DND-41 (cell line): ENCODE data around the gene NPTN.
"Not testable (repeated sequence)": the region's sequence is repeated elsewhere in the genome, so short reads cannot be mapped to it uniquely, and the experiment has no call there.

Source experiments
- ATAC-seq: fragments of 200-7000 bp; cut with Tn5 transposase; 3 replicates; pipeline ENCODE4 v1.9.1; 2021; ENCODE audit warnings: low read depth; ENCODE audit not compliant: insufficient read depth
- DNase-seq: peaks from one replicate; pipeline ENCODE4 v3.0.0-alpha.2; 2020
- H2AFZ ChIP-seq: 2 replicates; pipeline ENCODE4 v1.6.0; 2012; ENCODE audit warnings: low read depth, low read length
- H3K27ac ChIP-seq: 2 replicates; pipeline ENCODE4 v1.5.1; 2012; ENCODE audit warnings: low read length, inconsistent platforms
- H3K27me3 ChIP-seq: fragments of 200-600 bp; sonication (generic); 2 replicates; pipeline ENCODE4 v1.6.0; 2012; ENCODE audit warnings: low read length, mild to moderate bottlenecking, inconsistent platforms; ENCODE audit not compliant: insufficient read depth, poor library complexity
- H3K36me3 ChIP-seq: 2 replicates; pipeline ENCODE4 v1.5.1; 2012; ENCODE audit warnings: low read length, inconsistent platforms; ENCODE audit not compliant: insufficient read depth
- H3K4me1 ChIP-seq: 2 replicates; pipeline ENCODE4 v1.5.1; 2012; ENCODE audit warnings: mild to moderate bottlenecking, low read length; ENCODE audit not compliant: insufficient read depth
- H3K4me2 ChIP-seq: 2 replicates; pipeline ENCODE4 v1.6.0; 2012; ENCODE audit warnings: mild to moderate bottlenecking, moderate library complexity, low read length, inconsistent platforms; ENCODE audit not compliant: insufficient read depth
- H3K4me3 ChIP-seq, 2 experiments: fragments of 200-600 bp in 1 of 2; shearing (Covaris generic) in 1 of 2; 2 replicates each; pipeline ENCODE4 v1.5.1; 2012 to 2016; ENCODE audit warnings: inconsistent platforms in 2 of 2, low read length in 2 of 2, mild to moderate bottlenecking in 2 of 2, low read depth in 1 of 2, moderate library complexity in 1 of 2
- H3K79me2 ChIP-seq: 2 replicates; pipeline ENCODE4 v1.6.0; 2012; ENCODE audit warnings: low read length, inconsistent platforms; ENCODE audit not compliant: insufficient read depth
- H3K9ac ChIP-seq: 2 replicates; pipeline ENCODE4 v1.6.0; 2012; ENCODE audit warnings: low read depth, mild to moderate bottlenecking, inconsistent platforms, low read length, moderate library complexity
- H3K9me3 ChIP-seq: 2 replicates; pipeline ENCODE4 v1.5.1; 2012; ENCODE audit warnings: low read length, moderate library complexity, mild to moderate bottlenecking, inconsistent platforms; ENCODE audit not compliant: insufficient read depth, severe bottlenecking
- H4K20me1 ChIP-seq: 2 replicates; pipeline ENCODE4 v1.6.0; 2012; ENCODE audit warnings: low read length; ENCODE audit not compliant: insufficient read depth
- CTCF ChIP-seq: IDR thresholded peaks from 2 replicates; pipeline ENCODE4 v1.5.1; 2012; ENCODE audit warnings: borderline replicate concordance, low read length, moderate library complexity, mild to moderate bottlenecking; ENCODE audit not compliant: poor library complexity, severe bottlenecking; ENCODE audit errors: extremely low read depth
- EZH2 ChIP-seq: IDR thresholded peaks from 3 replicates; pipeline ENCODE4 v1.6.1; 2012; ENCODE audit warnings: borderline replicate concordance, low read depth, mild to moderate bottlenecking, moderate library complexity, low read length, inconsistent platforms; ENCODE audit not compliant: severe bottlenecking

NPTN gene

GRCh38 chr15:73650416-73651126 is 17.4 kb upstream of the NPTN start:
- Histone ChIP-seq H3K27me3 (no peaks in the 10 kb centered on the region), H3K27ac (no peak overlapping the region), H3K4me3 (no peak overlapping the region), H3K4me2 (no peak overlapping the region), H3K4me1 (no peaks in the 10 kb centered on the region), H3K9me3 (no peaks in the 10 kb centered on the region), H3K9ac (no peak overlapping the region), H2AFZ (no peak overlapping the region), H4K20me1 (no peaks in the 10 kb centered on the region), H3K36me3 (no peaks in the 10 kb centered on the region), H3K79me2 (no peaks in the 10 kb centered on the region)
- ATAC-seq (no peak), DNase-seq (no peak)
- TF ChIP-seq EZH2: no peak
- TF ChIP-seq CTCF: no peak

DNA sequence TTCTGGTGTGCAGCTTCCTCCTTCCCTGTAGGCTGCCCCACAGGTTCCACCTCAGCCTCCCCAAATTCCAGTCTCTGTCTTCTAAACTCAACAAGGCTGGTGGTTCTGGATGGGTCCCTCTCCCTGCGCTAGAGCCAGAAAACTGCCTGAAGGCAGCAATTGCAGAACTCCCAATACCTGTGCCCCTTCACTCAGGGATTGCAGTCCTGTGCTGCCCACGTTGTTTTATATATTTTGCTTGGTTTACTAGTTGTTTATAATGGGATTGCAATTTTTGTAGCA is 14.8 kb upstream of the NPTN start:
- H3K4me3 ChIP-seq: no peak overlapping the region
- TF ChIP-seq EZH2 (no peak), CTCF (no peak)
- H3K36me3 ChIP-seq: no peaks in the 10 kb centered on the region
- H4K20me1 ChIP-seq: no peaks in the 10 kb centered on the region
- no peaks in the 10 kb centered on the region for H3K4me1 ChIP-seq
- DNase-seq (no peak), ATAC-seq (no peak)
- no peak overlapping the region for H3K27ac ChIP-seq
- H3K9ac ChIP-seq: no peak overlapping the region
- H2AFZ ChIP-seq: no peak overlapping the region
- no peaks in the 10 kb centered on the region for H3K27me3 ChIP-seq
- H3K9me3 ChIP-seq: no peaks in the 10 kb centered on the region
- H3K79me2 ChIP-seq: no peaks in the 10 kb centered on the region
- H3K4me2 ChIP-seq: no peak overlapping the region

DNA sequence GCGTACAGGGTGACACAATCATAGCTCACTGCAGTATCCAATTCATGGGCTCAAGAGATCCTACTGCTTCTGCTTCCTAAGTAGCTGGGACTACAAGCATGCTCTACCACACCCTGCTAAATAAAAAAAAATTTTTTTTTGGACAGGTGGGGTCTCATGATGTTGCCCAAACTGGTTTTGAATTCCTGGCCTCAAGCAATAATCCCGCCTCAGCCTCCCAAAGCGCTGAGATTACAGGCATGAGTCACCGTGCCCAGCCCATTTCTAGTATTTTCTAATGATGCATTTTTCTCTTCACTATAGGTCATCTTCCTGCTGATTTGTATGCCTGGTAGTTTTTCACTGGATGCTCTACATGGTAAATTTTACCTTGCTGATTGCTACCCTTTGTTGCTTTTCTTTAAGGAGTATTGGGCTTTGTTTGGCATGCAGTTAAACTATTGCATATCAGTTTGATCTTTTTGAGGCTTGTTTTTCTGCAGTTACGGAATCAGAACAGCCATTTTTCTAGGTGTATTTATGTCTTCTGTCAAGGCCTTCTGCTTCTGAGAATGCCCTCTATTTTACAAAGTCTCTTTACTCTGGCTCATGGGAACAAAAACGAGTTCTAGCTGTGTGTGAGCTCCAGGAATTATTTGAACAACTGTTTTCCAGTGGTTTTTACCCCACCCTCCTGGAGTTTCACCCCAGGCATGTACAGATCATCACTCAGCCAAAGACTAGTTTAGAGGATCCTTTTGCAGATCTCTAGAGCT is 14.2 kb upstream of the NPTN start:
- ATAC-seq (no peak), DNase-seq (no peak)
- H3K9ac ChIP-seq: no peak overlapping the region
- no peaks in the 10 kb centered on the region for H4K20me1 ChIP-seq
- no peak overlapping the region for H2AFZ ChIP-seq
- H3K4me2 ChIP-seq: no peak overlapping the region
- no peaks in the 10 kb centered on the region for H3K27me3 ChIP-seq
- H3K79me2 ChIP-seq: no peaks in the 10 kb centered on the region
- H3K4me1 ChIP-seq: no peaks in the 10 kb centered on the region
- no peak overlapping the region for H3K4me3 ChIP-seq
- H3K36me3 ChIP-seq: no peaks in the 10 kb centered on the region
- H3K9me3 ChIP-seq: no peaks in the 10 kb centered on the region
- H3K27ac ChIP-seq: no peak overlapping the region
- no peak for TF ChIP-seq EZH2
- TF ChIP-seq CTCF: no peak

DNA sequence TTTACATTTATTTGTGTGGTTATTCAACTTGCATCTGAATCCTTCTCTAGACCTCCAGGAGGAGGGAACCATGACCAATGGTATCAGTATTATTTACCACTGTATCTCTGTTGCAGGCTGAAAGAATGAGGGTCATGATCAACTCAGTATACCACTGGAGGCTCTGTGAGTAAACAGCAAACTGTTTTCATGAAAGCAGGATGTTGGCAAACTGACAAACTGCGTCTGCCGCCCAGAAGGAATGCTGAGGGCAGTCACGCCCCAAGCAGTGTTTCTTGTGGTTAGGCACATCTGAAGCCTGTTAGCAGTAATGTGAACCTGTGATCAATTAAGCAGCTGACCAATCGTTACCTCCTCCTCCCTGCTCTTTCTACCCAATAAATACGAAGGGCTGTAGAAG is 6.3 kb upstream of the NPTN start:
- H2AFZ ChIP-seq, H3K36me3 ChIP-seq, H3K27ac ChIP-seq: not testable (repeated sequence)

More for the DNA sequence above, 6.3 kb upstream of the NPTN start:
- not testable (repeated sequence) for H3K4me2 ChIP-seq, H3K4me1 ChIP-seq, H3K9ac ChIP-seq, DNase-seq, H3K79me2 ChIP-seq, H3K4me3 ChIP-seq, H3K9me3 ChIP-seq, H4K20me1 ChIP-seq, ATAC-seq, H3K27me3 ChIP-seq
